Measurements from ENCODE around the gene MAML3.

MAML3 gene

DNA sequence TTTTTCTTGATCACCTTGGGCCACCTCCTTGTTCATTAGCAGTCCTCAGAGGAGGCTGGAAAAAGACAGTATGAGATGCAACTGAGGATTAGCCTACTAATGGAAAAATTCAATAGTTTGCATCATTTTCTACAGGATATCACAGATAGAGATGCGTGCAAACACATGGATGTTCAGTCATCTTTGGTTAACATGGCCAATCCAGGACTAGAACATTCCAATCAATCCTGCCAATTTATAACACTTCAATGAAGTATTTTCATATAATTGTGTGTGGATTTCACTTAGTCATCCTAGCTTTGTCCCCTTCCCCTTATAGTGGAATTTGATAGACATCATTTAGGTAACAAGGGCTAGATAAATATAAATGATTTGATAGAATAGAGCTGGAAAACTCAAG lies 42.7 kb downstream of the MAML3 start:
- no peaks in the 10 kb centered on the region for H3K9me2 ChIP-seq (replicated peaks; ENCODE audit: control insufficient read depth, low read length)
- no peaks in the 10 kb centered on the region for H3K27me3 ChIP-seq (ENCODE audit: control insufficient read depth, low read length)
- H3K36me3 ChIP-seq (ENCODE audit: control insufficient read depth, low read length) = no peaks in the 10 kb centered on the region
- H3K4me1 ChIP-seq (ENCODE audit: control insufficient read depth, low read length) = peaks cover 34% of the 10 kb centered on the region
- H3K9me3 ChIP-seq (ENCODE audit: control insufficient read depth, insufficient read depth, low read length) = no peaks in the 10 kb centered on the region
- H4K20me1 ChIP-seq (ENCODE audit: control insufficient read depth, insufficient read depth, low read depth, low read length) = no peaks in the 10 kb centered on the region
- H3K79me2 ChIP-seq (ENCODE audit: control insufficient read depth, low read length) = peaks cover 10% of the 10 kb centered on the region; the same call in 1 of the 2 replicates
- H3K4me2 ChIP-seq (ENCODE audit: low read length) = no peak overlapping the region
- TF ChIP-seq EZH2phosphoT487 (IDR thresholded peaks at IDR 0.05; ENCODE audit: borderline replicate concordance, low read length) = no peak
- TF ChIP-seq, protein P1, sequence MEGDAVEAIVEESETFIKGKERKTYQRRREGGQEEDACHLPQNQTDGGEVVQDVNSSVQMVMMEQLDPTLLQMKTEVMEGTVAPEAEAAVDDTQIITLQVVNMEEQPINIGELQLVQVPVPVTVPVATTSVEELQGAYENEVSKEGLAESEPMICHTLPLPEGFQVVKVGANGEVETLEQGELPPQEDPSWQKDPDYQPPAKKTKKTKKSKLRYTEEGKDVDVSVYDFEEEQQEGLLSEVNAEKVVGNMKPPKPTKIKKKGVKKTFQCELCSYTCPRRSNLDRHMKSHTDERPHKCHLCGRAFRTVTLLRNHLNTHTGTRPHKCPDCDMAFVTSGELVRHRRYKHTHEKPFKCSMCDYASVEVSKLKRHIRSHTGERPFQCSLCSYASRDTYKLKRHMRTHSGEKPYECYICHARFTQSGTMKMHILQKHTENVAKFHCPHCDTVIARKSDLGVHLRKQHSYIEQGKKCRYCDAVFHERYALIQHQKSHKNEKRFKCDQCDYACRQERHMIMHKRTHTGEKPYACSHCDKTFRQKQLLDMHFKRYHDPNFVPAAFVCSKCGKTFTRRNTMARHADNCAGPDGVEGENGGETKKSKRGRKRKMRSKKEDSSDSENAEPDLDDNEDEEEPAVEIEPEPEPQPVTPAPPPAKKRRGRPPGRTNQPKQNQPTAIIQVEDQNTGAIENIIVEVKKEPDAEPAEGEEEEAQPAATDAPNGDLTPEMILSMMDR (IDR thresholded peaks at IDR 0.05; ENCODE audit: low read depth, low read length, poor library complexity, severe bottlenecking) = no peak
- H3K27ac ChIP-seq (ENCODE audit: low read depth, low read length) = no peak overlapping the region
- H3F3A ChIP-seq (ENCODE audit: control insufficient read depth, insufficient read depth) = no peaks in the 10 kb centered on the region; the same call in 1 of the 2 replicates
- no peak overlapping the region for H3K4me3 ChIP-seq (ENCODE audit: low read length)

DNA sequence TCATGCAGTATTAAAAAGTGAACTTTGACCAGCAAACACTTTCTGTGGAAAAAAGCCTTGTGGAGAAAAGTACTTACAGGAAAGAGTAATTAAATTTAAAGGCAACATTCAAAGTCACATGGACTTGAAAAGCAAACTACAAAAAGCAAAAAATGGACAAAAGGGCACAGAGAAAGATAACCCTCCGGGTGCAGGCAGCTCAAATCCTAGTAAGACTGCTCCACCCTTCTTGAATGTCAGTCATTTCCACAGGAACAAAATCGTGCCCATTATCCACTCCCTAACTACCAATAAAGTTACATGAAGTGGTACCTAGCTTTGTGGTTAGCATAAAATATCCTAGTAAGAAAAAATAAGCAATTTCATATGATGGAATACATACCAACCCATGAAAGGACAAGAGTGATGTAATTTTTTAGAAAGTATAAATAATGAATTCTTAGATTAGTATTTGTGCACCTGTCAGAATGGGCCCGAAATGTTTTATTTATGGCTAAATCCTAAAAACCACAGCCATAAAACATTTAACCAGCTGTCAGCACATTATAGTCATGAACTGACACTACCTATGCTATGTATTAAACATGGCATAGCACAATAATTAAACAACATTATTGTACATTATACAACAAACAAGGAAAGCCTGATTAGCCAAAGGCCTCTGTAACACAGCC lies 43.3 kb downstream of the MAML3 start:
- H3K79me2 ChIP-seq (ENCODE audit: control insufficient read depth, low read length) = peaks cover 10% of the 10 kb centered on the region; the same call in 1 of the 2 replicates
- H4K20me1 ChIP-seq (ENCODE audit: control insufficient read depth, insufficient read depth, low read depth, low read length) = no peaks in the 10 kb centered on the region
- H3K4me2 ChIP-seq (ENCODE audit: low read length) = no peak overlapping the region
- H3K27ac ChIP-seq (ENCODE audit: low read depth, low read length) = no peak overlapping the region
- no peaks in the 10 kb centered on the region for H3K9me2 ChIP-seq (replicated peaks; ENCODE audit: control insufficient read depth, low read length)
- no peaks in the 10 kb centered on the region for H3K9me3 ChIP-seq (ENCODE audit: control insufficient read depth, insufficient read depth, low read length)
- no peak for TF ChIP-seq EZH2phosphoT487 (IDR thresholded peaks at IDR 0.05; ENCODE audit: borderline replicate concordance, low read length)
- TF ChIP-seq, protein P1 (IDR thresholded peaks at IDR 0.05; ENCODE audit: low read depth, low read length, poor library complexity, severe bottlenecking) = no peak
- peaks cover 32% of the 10 kb centered on the region for H3K4me1 ChIP-seq (ENCODE audit: control insufficient read depth, low read length)
- no peaks in the 10 kb centered on the region; the same call in 1 of the 2 replicates for H3F3A ChIP-seq (ENCODE audit: control insufficient read depth, insufficient read depth)
- no peak overlapping the region for H3K4me3 ChIP-seq (ENCODE audit: low read length)
- no peaks in the 10 kb centered on the region for H3K36me3 ChIP-seq (ENCODE audit: control insufficient read depth, low read length)
- no peaks in the 10 kb centered on the region for H3K27me3 ChIP-seq (ENCODE audit: control insufficient read depth, low read length)

DNA sequence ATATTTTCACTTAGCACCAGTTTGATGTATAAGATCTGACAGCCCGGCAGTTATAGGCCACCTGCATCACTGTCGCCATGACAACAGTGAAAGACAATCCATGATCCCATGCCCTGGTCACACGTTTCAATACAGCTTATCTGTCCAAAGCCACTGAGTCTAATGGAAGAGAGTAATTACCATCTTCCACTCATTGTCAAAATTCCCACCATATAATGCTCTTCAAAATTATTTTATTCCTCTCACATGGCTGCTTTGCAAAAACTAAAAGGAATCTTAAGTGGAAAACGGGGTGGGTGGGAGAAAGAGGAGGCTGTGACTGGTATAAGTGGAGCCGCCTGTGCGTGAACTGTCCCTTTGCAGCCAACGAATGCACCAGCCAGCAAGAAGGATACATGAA lies 44.2 kb downstream of the MAML3 start:
- no peaks in the 10 kb centered on the region for H3K27me3 ChIP-seq (ENCODE audit: control insufficient read depth, low read length)

More for the DNA sequence above, 44.2 kb downstream of the MAML3 start:
- Histone ChIP-seq H3K4me1 (ENCODE audit: control insufficient read depth, low read length) (peaks cover 24% of the 10 kb centered on the region), H3K27ac (ENCODE audit: low read depth, low read length) (no peak overlapping the region), H3K4me2 (ENCODE audit: low read length) (no peak overlapping the region), H3K36me3 (ENCODE audit: control insufficient read depth, low read length) (no peaks in the 10 kb centered on the region), H3F3A (ENCODE audit: control insufficient read depth, insufficient read depth) (no peaks in the 10 kb centered on the region; the same call in 1 of the 2 replicates), H3K9me3 (ENCODE audit: control insufficient read depth, insufficient read depth, low read length) (no peaks in the 10 kb centered on the region), H3K79me2 (ENCODE audit: control insufficient read depth, low read length) (peaks cover 16% of the 10 kb centered on the region), H3K4me3 (ENCODE audit: low read length) (no peak overlapping the region), H3K9me2 (replicated peaks; ENCODE audit: control insufficient read depth, low read length) (no peaks in the 10 kb centered on the region), H4K20me1 (ENCODE audit: control insufficient read depth, insufficient read depth, low read depth, low read length) (no peaks in the 10 kb centered on the region)
- TF ChIP-seq EZH2phosphoT487 (IDR thresholded peaks at IDR 0.05; ENCODE audit: borderline replicate concordance, low read length) = no peak
- TF ChIP-seq, protein P1 (IDR thresholded peaks at IDR 0.05; ENCODE audit: low read depth, low read length, poor library complexity, severe bottlenecking) = no peak

Measured in DOHH2 (cell line).